HG03565 (cell line): ENCODE measurements around the gene NEAT1.
"Not testable (repeated sequence)": the region's sequence is repeated elsewhere in the genome, so short reads cannot be mapped to it uniquely, and the experiment has no call there.

Source experiments
- ATAC-seq: cut with Tn5 transposase; IDR thresholded peaks from one replicate; pipeline ENCODE4 v1.9.1; 2021; ENCODE audit warnings: mild to moderate bottlenecking, moderate library complexity; ENCODE audit not compliant: unreplicated experiment

NEAT1 gene

DNA sequence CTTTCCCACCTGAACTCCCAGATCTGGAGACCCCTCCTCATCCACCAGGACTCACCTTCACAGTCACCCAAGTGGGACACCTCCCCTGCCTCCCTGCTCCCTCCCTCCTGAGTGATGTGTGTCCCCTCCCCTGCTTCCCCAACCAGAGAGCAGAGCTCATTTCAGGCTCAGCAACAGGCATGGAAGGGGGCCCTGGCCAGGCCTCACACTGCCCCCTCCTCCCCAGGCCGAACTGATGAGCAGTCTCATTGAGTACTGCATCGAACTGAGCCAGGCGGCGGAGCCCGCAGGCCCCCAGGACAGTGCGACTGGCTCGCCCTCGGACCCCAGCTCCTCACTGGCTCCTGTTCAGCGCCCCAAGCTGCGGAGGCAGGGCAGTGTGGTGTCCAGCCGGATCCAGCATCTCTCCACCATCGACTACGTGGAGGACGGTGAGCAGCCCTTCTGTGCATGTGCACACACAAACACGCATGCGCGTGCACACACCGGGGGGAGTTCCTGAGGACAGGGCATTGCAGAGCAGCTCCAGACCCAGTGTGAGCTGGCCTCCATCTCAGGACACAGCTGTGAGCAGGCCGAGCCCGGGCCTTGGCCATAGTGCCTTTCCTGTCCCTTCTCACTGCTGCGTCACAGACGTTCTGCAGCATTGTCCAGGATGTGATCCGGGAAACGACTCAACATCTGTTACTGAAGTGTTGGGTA, 17.8 kb upstream of the NEAT1 start:
- no peak for ATAC-seq

DNA sequence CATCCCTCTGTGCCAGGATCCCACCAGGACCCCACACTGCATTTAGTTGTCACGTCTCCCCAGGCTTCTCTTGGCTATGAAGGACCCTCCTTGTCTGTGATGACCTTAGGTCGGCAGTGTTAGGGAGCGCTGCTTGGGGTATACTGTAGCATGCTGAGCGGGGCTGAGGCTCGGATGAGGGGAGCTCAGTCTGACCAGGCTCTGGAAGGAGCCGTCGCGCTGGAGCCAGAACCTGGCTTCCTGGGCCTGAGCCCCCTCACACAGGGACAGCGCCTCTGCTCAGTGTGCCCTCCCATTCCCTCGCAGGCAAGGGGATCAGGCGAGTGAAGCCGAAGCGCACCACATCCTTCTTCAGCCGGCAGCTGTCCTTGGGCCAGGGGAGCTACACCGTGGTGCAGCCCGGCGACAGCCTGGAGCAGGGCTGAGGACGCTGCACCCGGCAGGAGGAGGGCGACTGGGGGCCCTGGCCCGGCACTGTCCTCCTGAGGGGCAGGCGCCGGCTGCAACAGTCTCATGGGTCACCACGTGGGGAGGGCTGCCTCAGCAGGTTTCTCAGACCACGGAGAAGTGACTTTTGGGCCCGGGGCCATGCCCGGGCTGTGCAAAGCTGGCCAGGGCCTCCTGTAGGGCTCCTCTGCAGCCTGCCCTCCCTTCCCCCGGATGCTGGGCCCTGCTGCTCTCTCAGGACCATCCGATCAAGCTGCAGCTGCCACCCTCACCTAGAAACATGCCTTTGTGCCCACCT, 11.5 kb upstream of the NEAT1 start:
- no peak for ATAC-seq

- no peak for ATAC-seq
These were observed 10.9 kb upstream of the NEAT1 start for GRCh38 chr11:65411681-65412070.

GRCh38 chr11:65412271-65413076, 10.1 kb upstream of the NEAT1 start:
- no peak for ATAC-seq

DNA sequence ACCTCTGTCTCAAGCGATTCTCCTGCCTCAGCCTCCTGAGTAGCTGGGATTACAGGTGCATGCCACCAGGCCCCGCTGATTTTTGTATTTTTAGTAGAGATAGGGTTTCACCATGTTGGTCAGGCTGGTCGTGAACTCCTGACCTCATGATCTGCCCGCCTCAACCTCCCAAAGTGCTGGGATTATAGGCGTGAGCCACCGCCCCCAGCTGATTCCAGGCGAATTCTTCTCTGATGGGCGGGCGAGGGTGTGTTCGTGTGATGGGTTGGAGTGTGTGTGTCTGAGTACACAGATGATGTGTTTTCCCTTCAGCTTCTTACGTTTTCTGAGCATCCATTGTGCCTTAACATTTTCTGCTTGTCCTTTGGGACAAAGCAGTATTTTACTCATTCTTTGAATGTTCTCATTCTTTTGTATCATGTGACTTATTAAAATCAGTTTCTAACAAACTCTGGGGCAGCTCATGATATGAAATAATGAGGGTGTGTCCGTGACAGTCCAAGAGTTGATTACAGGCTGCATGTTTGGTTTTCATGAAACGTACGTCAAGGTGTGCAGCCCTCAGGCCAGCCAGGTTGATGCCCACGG, 9.4 kb upstream of the NEAT1 start:
- ATAC-seq, result not testable (repeated sequence)

DNA sequence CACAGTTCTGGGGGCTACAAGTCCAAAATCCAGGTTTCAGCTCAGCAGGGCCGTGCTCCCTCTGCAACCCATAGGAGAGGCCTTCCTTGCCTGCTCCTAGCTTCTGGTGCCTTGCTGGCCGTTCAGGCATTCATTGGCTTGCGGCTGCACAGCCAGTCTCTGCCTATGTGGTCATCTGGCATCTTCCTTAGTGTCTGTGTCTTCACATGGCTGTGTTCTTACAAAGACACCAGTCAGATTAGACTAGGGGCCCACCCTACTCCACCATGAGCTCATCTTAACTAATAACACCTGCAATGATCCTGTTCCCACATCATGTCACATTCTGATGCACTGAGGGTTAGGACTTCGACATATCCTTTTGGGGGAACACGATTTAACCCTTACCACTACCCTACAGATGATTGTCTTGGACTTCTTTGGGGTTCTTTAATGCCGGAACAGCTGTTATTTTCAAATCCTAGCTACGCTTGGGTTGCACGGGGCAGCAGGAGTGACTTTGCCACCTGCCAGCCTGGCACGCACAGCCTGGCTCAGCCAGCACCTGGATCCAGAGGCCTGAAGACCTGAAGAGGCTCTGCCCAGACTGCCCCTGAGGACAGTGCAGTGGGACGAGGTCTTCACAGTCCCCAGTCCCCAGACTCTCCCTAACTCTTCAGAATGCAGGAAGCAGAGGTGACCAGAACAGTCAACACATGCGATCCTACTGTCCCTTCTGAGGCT, 7.7 kb upstream of the NEAT1 start:
- ATAC-seq, result no peak

- no peak for ATAC-seq
These were observed 6.9 kb upstream of the NEAT1 start for GRCh38 chr11:65415499-65416340.

GRCh38 chr11:65416341-65416824, 6.2 kb upstream of the NEAT1 start:
- ATAC-seq, result peak; percentile 29

DNA sequence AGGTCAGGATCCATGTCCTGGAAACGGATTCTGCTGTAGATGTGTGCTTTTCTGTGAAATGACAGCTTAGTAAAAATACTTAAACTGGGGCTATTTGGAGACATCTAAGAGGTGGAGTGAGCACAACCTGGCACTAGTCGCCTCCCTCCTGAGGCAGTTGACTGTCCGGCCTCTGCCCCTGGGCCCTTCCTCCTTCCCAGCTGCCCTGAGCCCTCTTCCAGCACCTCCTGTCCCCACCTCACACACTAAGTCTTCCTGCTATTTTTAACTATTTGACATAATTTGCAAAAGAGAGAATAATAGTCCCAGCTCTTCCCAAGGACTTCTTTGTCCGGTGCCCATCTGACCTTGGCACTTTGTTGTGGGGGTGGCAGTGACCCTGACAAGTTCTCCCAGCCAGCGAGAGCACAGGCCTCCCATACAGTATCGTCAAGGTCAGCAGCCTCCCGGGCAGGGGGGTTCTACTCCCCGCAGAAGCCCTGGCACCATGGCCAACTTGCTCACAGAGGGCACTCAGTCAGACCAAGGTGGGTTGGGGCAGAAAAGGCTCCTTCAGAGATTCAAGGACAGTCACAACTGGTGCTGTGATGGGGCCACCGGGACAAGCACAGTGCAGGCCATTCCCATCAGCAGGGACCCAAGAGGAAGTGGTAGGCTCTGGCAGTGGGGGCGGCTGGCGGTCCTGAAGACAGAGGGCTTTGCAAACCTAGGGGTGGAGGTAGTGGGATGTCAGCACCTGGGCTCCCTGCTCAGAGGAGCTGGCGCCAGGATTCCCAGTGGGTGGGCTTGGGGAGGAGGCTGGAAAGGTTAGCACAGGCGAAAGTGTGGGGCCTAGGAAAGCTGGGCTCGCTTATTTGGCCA, 5.5 kb upstream of the NEAT1 start:
- no peak for ATAC-seq

- no peak for ATAC-seq
These were observed 4.7 kb upstream of the NEAT1 start for GRCh38 chr11:65417702-65418430.

- ATAC-seq, result no peak
These were observed 4.2 kb upstream of the NEAT1 start for GRCh38 chr11:65418431-65418680.

DNA sequence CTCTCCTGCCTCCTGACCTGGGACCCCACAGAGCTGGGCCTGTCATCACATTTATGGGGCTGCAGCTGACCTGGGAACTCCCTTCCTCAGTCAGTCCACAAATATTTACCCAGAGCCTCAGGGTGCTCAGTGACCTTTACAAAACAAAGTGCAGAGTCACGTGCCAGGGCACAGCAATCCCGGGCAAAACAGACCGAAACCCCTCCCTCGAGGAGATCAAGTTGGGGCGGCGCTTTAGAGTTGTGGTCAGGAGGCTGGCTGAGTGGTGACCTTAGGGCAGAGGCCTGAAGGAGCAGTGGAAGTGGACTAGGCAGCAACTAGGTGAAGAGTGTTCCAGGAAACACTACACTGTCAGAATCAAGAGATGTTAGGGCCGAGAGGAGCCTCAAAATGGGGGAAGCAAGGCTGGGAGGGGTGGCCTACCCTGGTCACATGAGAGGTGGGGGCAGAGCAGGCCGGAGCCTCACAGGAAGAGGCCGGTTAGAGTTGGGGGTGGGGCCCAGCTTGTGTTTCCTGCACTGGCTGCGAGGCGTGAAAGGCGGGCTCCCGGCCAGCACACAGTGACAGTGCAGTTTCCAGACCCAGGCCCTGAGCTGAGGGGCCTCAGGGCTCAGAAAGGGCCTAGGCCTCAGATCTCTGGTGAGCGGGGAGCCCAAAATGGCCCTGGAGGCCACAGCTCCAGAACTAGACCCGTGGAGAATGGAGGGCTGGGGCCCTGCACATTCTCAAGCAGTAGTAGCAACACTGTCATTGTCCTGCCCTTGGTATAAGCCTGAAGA, 3.7 kb upstream of the NEAT1 start:
- ATAC-seq, result peak; percentile 24

DNA sequence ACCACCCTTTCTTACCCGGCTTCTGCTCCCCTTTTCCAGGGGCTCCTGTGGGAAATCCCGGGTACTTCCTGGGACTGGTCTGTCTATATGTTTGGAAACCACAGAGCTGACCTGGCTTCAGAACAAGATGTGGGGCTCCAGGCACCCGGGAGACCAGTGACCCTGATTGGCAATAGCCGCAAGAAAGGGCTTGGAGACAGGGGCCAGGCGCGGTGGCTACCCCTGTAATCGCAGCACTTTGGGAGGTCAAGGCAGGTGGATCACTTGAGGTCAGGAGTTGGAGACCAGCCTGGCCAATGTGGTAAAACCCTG, 3.2 kb upstream of the NEAT1 start:
- ATAC-seq, result no peak

DNA sequence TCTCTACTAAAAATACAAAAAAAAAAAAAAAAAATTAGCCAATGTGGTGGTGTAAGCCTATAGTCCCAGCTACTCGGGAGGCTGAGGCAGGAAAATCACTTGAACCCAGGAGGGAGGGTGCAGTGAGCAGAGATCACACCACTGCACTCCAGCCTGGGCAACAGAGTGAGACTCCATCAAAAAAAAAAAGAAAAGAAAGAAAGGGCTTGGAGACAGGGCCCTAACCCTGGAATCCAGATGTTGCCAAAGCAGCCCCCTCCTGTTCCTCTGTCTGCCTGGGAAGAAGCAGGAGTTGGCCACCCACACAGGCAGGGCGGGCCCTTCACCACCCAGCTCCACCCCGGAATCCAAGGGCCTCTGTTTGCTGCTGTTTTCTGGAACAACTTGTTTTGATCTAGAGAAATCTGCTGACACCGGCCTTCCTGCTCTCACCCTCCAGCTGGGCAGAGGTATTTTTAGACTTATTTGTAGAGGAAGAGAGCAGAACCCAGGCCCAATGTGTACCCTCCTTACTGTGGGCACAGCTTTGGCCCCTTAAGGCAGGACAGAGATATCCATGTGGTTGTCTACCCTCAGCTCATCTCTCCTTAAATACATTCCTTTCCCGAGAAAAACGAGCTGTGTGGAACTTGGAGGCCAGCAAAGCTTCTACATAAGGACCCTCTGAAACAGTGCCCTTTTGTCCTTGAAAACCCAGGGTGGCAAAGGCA, 2.7 kb upstream of the NEAT1 start:
- no peak for ATAC-seq

DNA sequence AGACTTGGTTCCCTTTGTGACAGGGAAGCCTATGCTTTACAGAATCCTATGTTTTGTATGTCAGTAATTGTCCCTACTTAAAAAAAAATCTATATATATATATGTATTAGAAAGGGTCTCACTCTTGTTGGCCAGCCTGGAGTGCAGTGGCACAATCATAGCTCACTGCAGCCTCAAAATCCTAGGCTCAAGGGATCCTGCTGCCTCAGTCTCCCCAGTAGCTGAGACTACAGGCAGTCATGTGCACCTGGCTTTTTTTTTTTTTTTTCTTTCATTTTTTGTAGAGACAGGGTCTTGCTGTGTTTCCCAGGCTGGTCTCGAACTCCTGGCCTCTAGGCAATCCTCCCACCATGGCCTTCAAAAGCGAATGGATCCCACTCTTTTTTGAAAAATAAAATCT, 2.1 kb upstream of the NEAT1 start:
- ATAC-seq, result no peak

GRCh38 chr11:65420979-65421793, 1.4 kb upstream of the NEAT1 start:
- ATAC-seq, result no peak
